ENCODE measurements around the gene ACOT12.
"Not testable (repeated sequence)": the region's sequence is repeated elsewhere in the genome, so short reads cannot be mapped to it uniquely, and the experiment has no call there.

Gene ACOT12

GRCh38 chr5:81393783-81394718, at the start of gene ACOT12:
Gene ACOT12 (minus strand): TSS chr5:81394134. CDS start chr5:81394114, 20 bp downstream.
- DNase-seq (ENCODE audit: low read depth in 2 of 2) = no peak

GRCh38 chr5:81435023-81435422, 41.1 kb upstream of the ACOT12 start:
- no peak for DNase-seq (ENCODE audit: low read depth in 2 of 2)

- DNase-seq (ENCODE audit: low read depth in 2 of 2) = no peak
Measured at GRCh38 chr5:81429985-81430384, 36.1 kb upstream of the ACOT12 start.

GRCh38 chr5:81429363-81429762, 35.4 kb upstream of the ACOT12 start:
- DNase-seq (ENCODE audit: low read depth in 2 of 2) = no peak

GRCh38 chr5:81428861-81429260, 34.9 kb upstream of the ACOT12 start:
- no peak for DNase-seq (ENCODE audit: low read depth in 2 of 2)

- DNase-seq (ENCODE audit: low read depth in 2 of 2) = no peak
Measured at GRCh38 chr5:81428446-81428845, 34.5 kb upstream of the ACOT12 start.

- DNase-seq (ENCODE audit: low read depth in 2 of 2) = no peak
Measured at GRCh38 chr5:81427566-81427965, 33.6 kb upstream of the ACOT12 start.

GRCh38 chr5:81426359-81427030, 32.6 kb upstream of the ACOT12 start:
- no peak for DNase-seq (ENCODE audit: low read depth in 2 of 2)

GRCh38 chr5:81425569-81425968, 31.6 kb upstream of the ACOT12 start:
- no peak for DNase-seq (ENCODE audit: low read depth in 2 of 2)

- DNase-seq (ENCODE audit: low read depth in 2 of 2) = no peak
Measured at GRCh38 chr5:81424728-81425127, 30.8 kb upstream of the ACOT12 start.

- no peak for DNase-seq (ENCODE audit: low read depth in 2 of 2)
Measured at GRCh38 chr5:81422671-81423070, 28.7 kb upstream of the ACOT12 start.

GRCh38 chr5:81420039-81420667, 26.2 kb upstream of the ACOT12 start:
- no peak for DNase-seq (ENCODE audit: low read depth in 2 of 2)

- no peak for DNase-seq (ENCODE audit: low read depth in 2 of 2)
Measured at GRCh38 chr5:81418606-81419005, 24.7 kb upstream of the ACOT12 start.

GRCh38 chr5:81417052-81417451, 23.1 kb upstream of the ACOT12 start:
- DNase-seq (ENCODE audit: low read depth in 2 of 2) = no peak

- no peak for DNase-seq (ENCODE audit: low read depth in 2 of 2)
Measured at GRCh38 chr5:81409896-81410295, 16.0 kb upstream of the ACOT12 start.

GRCh38 chr5:81409361-81409760, 15.4 kb upstream of the ACOT12 start:
- DNase-seq (ENCODE audit: low read depth in 2 of 2) = no peak

GRCh38 chr5:81408496-81408895, 14.6 kb upstream of the ACOT12 start:
- no peak for DNase-seq (ENCODE audit: low read depth in 2 of 2)

GRCh38 chr5:81407811-81408210, 13.9 kb upstream of the ACOT12 start:
- not testable (repeated sequence) for DNase-seq (ENCODE audit: low read depth in 2 of 2)

- DNase-seq (ENCODE audit: low read depth in 2 of 2) = no peak
Measured at GRCh38 chr5:81405126-81405891, 11.4 kb upstream of the ACOT12 start.

- no peak for DNase-seq (ENCODE audit: low read depth in 2 of 2)
Measured at GRCh38 chr5:81402192-81402930, 8.4 kb upstream of the ACOT12 start.

- DNase-seq (ENCODE audit: low read depth in 2 of 2) = no peak
Measured at GRCh38 chr5:81401266-81401665, 7.3 kb upstream of the ACOT12 start.
